Liver (tissue), 9 donors: ENCODE data around the gene AKT3. TPM values are rescaled to one million over a fixed set of nuclear protein-coding genes. Genes with fewer than 3 reads are reported as not detected.

ENCODE experiments used
- DNase-seq: peaks from one replicate; pipeline ENCODE4 v3.0.0-alpha.2; 2017; ENCODE audit warnings: low spot score
- H3K27ac ChIP-seq, 2 donors: one replicate each; pipeline ENCODE4 v1.7.0; 2013; ENCODE audit warnings: inconsistent platforms in 2 of 2, low read length in 2 of 2, control low read depth in 1 of 2, low read depth in 1 of 2, mild to moderate bottlenecking in 1 of 2
- H3K27me3 ChIP-seq, 4 donors: one replicate each; pipeline versions ENCODE4 v1.6.1 to v1.7.0; 2013; ENCODE audit warnings: low read length in 3 of 4, inconsistent platforms in 1 of 4, mild to moderate bottlenecking in 1 of 4, moderate library complexity in 1 of 4; ENCODE audit not compliant: control insufficient read depth in 4 of 4, insufficient read depth in 4 of 4
- H3K36me3 ChIP-seq, 4 donors: one replicate each; pipeline versions ENCODE4 v1.6.1 to v1.7.0; 2013; ENCODE audit warnings: low read length in 3 of 4, mild to moderate bottlenecking in 3 of 4, low read depth in 1 of 4, moderate library complexity in 1 of 4; ENCODE audit not compliant: control insufficient read depth in 4 of 4, insufficient read depth in 3 of 4
- H3K4me1 ChIP-seq, 4 donors: one replicate each; pipeline versions ENCODE4 v1.6.1 to v1.7.0; 2013; ENCODE audit warnings: low read length in 3 of 4, mild to moderate bottlenecking in 3 of 4, moderate library complexity in 1 of 4; ENCODE audit not compliant: control insufficient read depth in 4 of 4, insufficient read depth in 4 of 4
- H3K4me3 ChIP-seq, 3 donors: one replicate each; pipeline versions ENCODE4 v1.6.1 to v1.7.0; 2013; ENCODE audit warnings: low read length in 3 of 3, control low read depth in 1 of 3, low read depth in 1 of 3, mild to moderate bottlenecking in 1 of 3
- H3K9ac ChIP-seq, 2 donors: one replicate each; pipeline ENCODE4 v1.7.0; 2013; ENCODE audit warnings: low read length in 2 of 2, mild to moderate bottlenecking in 2 of 2, moderate library complexity in 2 of 2, control low read depth in 1 of 2, low read depth in 1 of 2
- H3K9me3 ChIP-seq, 4 donors: one replicate each; pipeline versions ENCODE4 v1.6.1 to v1.7.0; 2013; ENCODE audit warnings: low read length in 3 of 4; ENCODE audit not compliant: control insufficient read depth in 4 of 4
- ATF3 ChIP-seq: IDR thresholded peaks from 2 replicates; pipeline ENCODE4 v1.6.1; 2016; ENCODE audit warnings: antibody characterized with exemption
- CTCF ChIP-seq: fragments of 150-350 bp; IDR thresholded peaks from 2 replicates; pipeline ENCODE4 v1.5.1; 2017; ENCODE audit warnings: improper control_type of control experiment, low read depth, low read length; ENCODE audit not compliant: missing input control
- EGR1 ChIP-seq, 2 donors: IDR thresholded peaks; 2 replicates each; pipeline ENCODE4 v1.6.1; 2016 to 2018; ENCODE audit warnings: antibody characterized with exemption in 2 of 2, low read depth in 2 of 2
- FOXA1 ChIP-seq: IDR thresholded peaks from 2 replicates; pipeline ENCODE4 v1.6.1; 2016; ENCODE audit warnings: antibody characterized with exemption
- FOXA2 ChIP-seq: IDR thresholded peaks from 2 replicates; pipeline ENCODE4 v1.6.1; 2016; ENCODE audit warnings: antibody characterized with exemption
- GABPA ChIP-seq, 2 donors: IDR thresholded peaks in 1 of 2; conservative IDR thresholded peaks in 1 of 2; 2 replicates each; pipeline ENCODE4 v1.6.1; 2016; ENCODE audit warnings: antibody characterized with exemption in 2 of 2, mild to moderate bottlenecking in 1 of 2, moderate library complexity in 1 of 2
- HNF4A ChIP-seq, 2 donors: conservative IDR thresholded peaks; 2 replicates each; pipeline ENCODE4 v1.6.1; 2016; ENCODE audit warnings: antibody characterized with exemption in 2 of 2, mild to moderate bottlenecking in 2 of 2
- HNF4G ChIP-seq: IDR thresholded peaks from 2 replicates; pipeline ENCODE4 v1.6.1; 2016; ENCODE audit warnings: antibody characterized with exemption
- JUND ChIP-seq, 2 donors: IDR thresholded peaks; 2 replicates each; pipeline ENCODE4 v1.6.1; 2016; ENCODE audit warnings: antibody characterized with exemption in 2 of 2
- NR2F2 ChIP-seq: IDR thresholded peaks from 2 replicates; pipeline ENCODE4 v1.6.1; 2016; ENCODE audit warnings: antibody characterized with exemption
- RAD21 ChIP-seq, 2 donors: IDR thresholded peaks; 2 replicates each; pipeline ENCODE4 v1.6.1; 2016; ENCODE audit warnings: antibody characterized with exemption in 2 of 2, mild to moderate bottlenecking in 2 of 2
- REST ChIP-seq: IDR thresholded peaks from 2 replicates; pipeline ENCODE4 v1.6.1; 2016; ENCODE audit warnings: antibody characterized with exemption, mild to moderate bottlenecking
- RXRA ChIP-seq, 2 donors: IDR thresholded peaks; 2 replicates each; pipeline ENCODE4 v1.6.1; 2017 to 2018; ENCODE audit warnings: antibody characterized with exemption in 2 of 2, mild to moderate bottlenecking in 1 of 2
- TAF1 ChIP-seq: conservative IDR thresholded peaks from 2 replicates; pipeline ENCODE4 v1.6.1; 2016; ENCODE audit warnings: antibody characterized with exemption, mild to moderate bottlenecking
- WGBS: extraction: QIAGEN DNeasy Blood & Tissue Kit; methylation state at CpG from one replicate; pipeline ENCODE4 v1.1.7; 2013; 5-methylcytosine and 5-hydroxymethylcytosine counted together
- polyA plus RNA-seq, 2 donors: library from polyadenylated mRNA; stranded (reverse) in 1 of 2; unstranded in 1 of 2; fragments of 200-250 nt in 1 of 2; fragments of >200 nt in 1 of 2; fragmentation: Nextera tagmentation in 1 of 2; extraction: Ambion mirVana in 1 of 2; gene quantifications; one replicate each; pipeline versions ENCODE4 v1.2.1 to v1.2.3, GENCODE V29; 2013 to 2015
- total RNA-seq, 2 donors: library from RNA; depleted of rRNA; stranded (reverse); fragments of >200 nt; gene quantifications; one replicate each; pipeline ENCODE4 v1.2.3, GENCODE V29; 2014
- TF ChIP-seq, protein P1 (sequence below): IDR thresholded peaks from 2 replicates; pipeline ENCODE4 v1.6.1; 2016; ENCODE audit warnings: antibody characterized with exemption
- TF ChIP-seq, protein P2 (sequence below): IDR thresholded peaks from 2 replicates; pipeline ENCODE4 v1.6.1; 2016; ENCODE audit warnings: antibody characterized with exemption
- donor health status: healthy.
- donor health status: healthy.
- donor health status: healthy.
- donor health status: healthy.
- donor health status: healthy.

Gene AKT3
- total and polyA plus RNA-seq, 4 donors, result 1.7 to 7.6 (median 2.8) TPM

DNA sequence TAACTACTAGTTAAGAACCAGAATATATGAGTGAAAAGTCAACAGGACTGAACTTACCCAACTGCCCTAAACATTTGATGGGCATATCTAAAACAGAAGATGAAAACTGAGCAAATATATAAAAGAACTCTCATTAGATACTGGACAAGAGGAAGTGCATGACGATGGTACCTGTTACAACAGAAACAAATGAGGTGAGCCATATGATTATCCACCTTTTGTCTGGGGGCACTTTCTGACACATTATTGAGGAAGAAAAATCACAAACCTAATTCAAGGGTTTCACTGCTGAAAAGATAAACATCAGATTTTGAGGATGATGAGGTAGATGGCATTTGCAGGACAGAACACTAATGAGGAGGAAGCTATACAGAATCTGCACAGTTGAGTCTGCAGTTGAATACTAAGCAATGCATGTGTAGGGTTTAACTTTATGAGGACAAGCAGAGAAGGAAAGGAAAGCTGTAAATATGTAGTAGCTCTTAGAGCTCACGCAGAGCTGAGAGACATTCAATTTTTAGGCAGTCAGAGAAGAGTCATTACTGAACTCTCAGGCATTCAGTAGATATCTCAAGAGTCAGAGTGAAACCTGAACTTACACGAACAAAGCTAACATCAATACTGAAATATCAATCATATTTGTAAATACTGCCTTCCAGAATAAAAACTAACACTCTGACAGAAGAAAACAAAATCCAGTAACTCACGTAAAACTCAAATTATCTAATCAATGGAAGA, 262.1 kb downstream of the AKT3 start (continued):
- TF ChIP-seq, protein P1, sequence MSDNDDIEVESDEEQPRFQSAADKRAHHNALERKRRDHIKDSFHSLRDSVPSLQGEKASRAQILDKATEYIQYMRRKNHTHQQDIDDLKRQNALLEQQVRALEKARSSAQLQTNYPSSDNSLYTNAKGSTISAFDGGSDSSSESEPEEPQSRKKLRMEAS, result no peak

- no peak for DNase-seq
- WGBS, result 96% methylated on average over 12 of the region's 12 CpGs
- Histone ChIP-seq H3K27me3 (no peaks in the 10 kb centered on the region), H3K9ac (no peak overlapping the region), H3K4me3 (no peak overlapping the region), H3K4me1 (no peaks in the 10 kb centered on the region), H3K9me3 (peaks cover 0 to 4% (median under 1%) of the 10 kb centered on the region in 4 donors), H3K36me3 (no peaks in the 10 kb centered on the region), H3K27ac (no peak overlapping the region)
- TF ChIP-seq EGR1 (IDR thresholded peaks at IDR 0.05; ENCODE audit: low read depth in 2 of 2), result no peak
Measured at GRCh38 chr1:243587285-243587684, 262.8 kb downstream of the AKT3 start.

DNA sequence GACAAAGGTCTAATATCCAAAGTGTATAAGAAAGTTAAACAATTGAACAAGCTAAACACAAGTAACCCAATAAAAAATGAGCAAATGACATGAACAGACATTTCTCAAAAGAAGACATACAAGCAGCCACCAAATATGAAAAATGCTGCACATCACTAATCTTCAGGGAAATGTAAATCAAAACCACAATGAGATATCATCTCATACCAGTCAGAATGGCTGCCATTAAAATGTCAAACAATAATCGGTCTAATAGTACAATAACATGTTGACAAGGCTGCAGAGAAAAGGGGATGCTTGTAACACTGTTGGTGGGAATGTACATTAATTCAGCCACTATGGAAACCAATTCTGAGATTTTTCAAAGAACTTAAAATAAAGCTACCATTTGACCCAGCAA, 264.1 kb downstream of the AKT3 start:
- WGBS, result 88% methylated on average over 1 of the region's 1 CpG
- no peak for TF ChIP-seq ATF3
- TF ChIP-seq RXRA (IDR thresholded peaks at IDR 0.05), result no peak
- TF ChIP-seq GABPA (IDR thresholded peaks at IDR 0.05 in 1 of 2, conservative IDR thresholded peaks at IDR 0.05 in 1 of 2), result no peak
- no peak for TF ChIP-seq JUND (IDR thresholded peaks at IDR 0.05)
- TF ChIP-seq REST, result no peak
- TF ChIP-seq CTCF, result no peak
- TF ChIP-seq TAF1, result no peak
- TF ChIP-seq RAD21 (IDR thresholded peaks at IDR 0.05), result no peak
- no peak for TF ChIP-seq FOXA2
- TF ChIP-seq HNF4A (conservative IDR thresholded peaks at IDR 0.05), result no peak
- TF ChIP-seq FOXA1, result no peak
- no peak for TF ChIP-seq HNF4G
- TF ChIP-seq, protein P2, sequence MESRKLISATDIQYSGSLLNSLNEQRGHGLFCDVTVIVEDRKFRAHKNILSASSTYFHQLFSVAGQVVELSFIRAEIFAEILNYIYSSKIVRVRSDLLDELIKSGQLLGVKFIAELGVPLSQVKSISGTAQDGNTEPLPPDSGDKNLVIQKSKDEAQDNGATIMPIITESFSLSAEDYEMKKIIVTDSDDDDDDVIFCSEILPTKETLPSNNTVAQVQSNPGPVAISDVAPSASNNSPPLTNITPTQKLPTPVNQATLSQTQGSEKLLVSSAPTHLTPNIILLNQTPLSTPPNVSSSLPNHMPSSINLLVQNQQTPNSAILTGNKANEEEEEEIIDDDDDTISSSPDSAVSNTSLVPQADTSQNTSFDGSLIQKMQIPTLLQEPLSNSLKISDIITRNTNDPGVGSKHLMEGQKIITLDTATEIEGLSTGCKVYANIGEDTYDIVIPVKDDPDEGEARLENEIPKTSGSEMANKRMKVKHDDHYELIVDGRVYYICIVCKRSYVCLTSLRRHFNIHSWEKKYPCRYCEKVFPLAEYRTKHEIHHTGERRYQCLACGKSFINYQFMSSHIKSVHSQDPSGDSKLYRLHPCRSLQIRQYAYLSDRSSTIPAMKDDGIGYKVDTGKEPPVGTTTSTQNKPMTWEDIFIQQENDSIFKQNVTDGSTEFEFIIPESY, result no peak
- TF ChIP-seq, protein P1, result no peak
- no peak for TF ChIP-seq NR2F2
- Histone ChIP-seq H3K4me3 (no peak overlapping the region), H3K9me3 (peaks cover 0 to 5% (median under 1%) of the 10 kb centered on the region in 4 donors), H3K27ac (no peak overlapping the region), H3K4me1 (no peaks in the 10 kb centered on the region), H3K27me3 (no peaks in the 10 kb centered on the region), H3K9ac (no peak overlapping the region), H3K36me3 (no peaks in the 10 kb centered on the region)
- no peak for DNase-seq
